ENCODE results near the gene DMPK. TPM values are rescaled to one million over a fixed set of nuclear protein-coding genes. Genes with fewer than 3 reads are reported as not detected.

Gene DMPK, protein sequence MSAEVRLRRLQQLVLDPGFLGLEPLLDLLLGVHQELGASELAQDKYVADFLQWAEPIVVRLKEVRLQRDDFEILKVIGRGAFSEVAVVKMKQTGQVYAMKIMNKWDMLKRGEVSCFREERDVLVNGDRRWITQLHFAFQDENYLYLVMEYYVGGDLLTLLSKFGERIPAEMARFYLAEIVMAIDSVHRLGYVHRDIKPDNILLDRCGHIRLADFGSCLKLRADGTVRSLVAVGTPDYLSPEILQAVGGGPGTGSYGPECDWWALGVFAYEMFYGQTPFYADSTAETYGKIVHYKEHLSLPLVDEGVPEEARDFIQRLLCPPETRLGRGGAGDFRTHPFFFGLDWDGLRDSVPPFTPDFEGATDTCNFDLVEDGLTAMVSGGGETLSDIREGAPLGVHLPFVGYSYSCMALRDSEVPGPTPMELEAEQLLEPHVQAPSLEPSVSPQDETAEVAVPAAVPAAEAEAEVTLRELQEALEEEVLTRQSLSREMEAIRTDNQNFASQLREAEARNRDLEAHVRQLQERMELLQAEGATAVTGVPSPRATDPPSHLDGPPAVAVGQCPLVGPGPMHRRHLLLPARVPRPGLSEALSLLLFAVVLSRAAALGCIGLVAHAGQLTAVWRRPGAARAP
- 108 and 213 TPM in 2 replicates for total RNA-seq (2011; cell fraction: chromatin; rRNA removed; ENCODE audit: low replicate concordance)
- 94.9 and 106 TPM in 2 replicates for total RNA-seq (2011; cell fraction: nucleolus; rRNA removed)
- total RNA-seq (2011; cell fraction: nucleoplasm; rRNA removed) = 85.3 and 105 TPM in 2 replicates
- 7.7 and 10.9 TPM in 2 replicates for total RNA-seq (2014; rRNA removed)
- 2.3 and 2.8 TPM in 2 replicates for total RNA-seq (2014; rRNA removed; fragmentation: Illumina TruSeq; extraction: Trizol)
- total RNA-seq (2015; rRNA removed; fragmentation: Illumina TruSeq; extraction: Trizol) = 7.3 and 8.8 TPM in 2 replicates
- 22.7 and 26.5 TPM in 2 replicates for total RNA-seq (2021)
- polyA plus RNA-seq (2011; rRNA removed) = 7.0 and 11.2 TPM in 2 replicates
- polyA plus RNA-seq (2011; cell fraction: cytosol; rRNA removed) = 8.7 and 21.2 TPM in 2 replicates
- polyA plus RNA-seq (2011; cell fraction: nucleus; rRNA removed) = 75.5 and 114 TPM in 2 replicates
- 23.7 and 50.9 TPM in 2 replicates for polyA plus RNA-seq (2012)
- 8.0 and 9.1 TPM in 2 replicates for polyA plus RNA-seq (2014; fragmentation: Illumina TruSeq; extraction: Trizol)
- polyA plus RNA-seq (2014; fragmentation: Nextera tagmentation; extraction: Ambion mirVana) = under 1 TPM; 0.24 to 0.63 TPM
- polyA plus RNA-seq (2014; rRNA removed) = 19.1 and 31.3 TPM in 2 replicates
- polyA minus RNA-seq (2011; rRNA and poly(A)+ RNA removed) = 6.7 and 13.0 TPM in 2 replicates
- 5.6 and 7.0 TPM in 2 replicates for polyA minus RNA-seq (2011; cell fraction: cytosol; rRNA and poly(A)+ RNA removed)
- 16.8 and 17.1 TPM in 2 replicates for polyA minus RNA-seq (2011; cell fraction: nucleus; rRNA and poly(A)+ RNA removed)
- percentile 57 among the genes with signal in this experiment for Bru-seq, nascent RNA
- percentile 62 among the genes with signal in this experiment for BruChase-seq, experiment 1, labeled RNA remaining after a 2-hour chase
- percentile 70 among the genes with signal in this experiment for BruChase-seq, experiment 2, labeled RNA remaining after a 6-hour chase
- long read RNA-seq, experiment 1, transcript DMPK-215 (1 exons, 1,410 nt) = major isoform, 5 of 36 reads
- long read RNA-seq, experiment 1, partial matches to known transcripts = 15 of 36 reads
- long read RNA-seq, experiment 1, other reads (novel, unspliced or antisense) = 13 of 36 reads
- long read RNA-seq, experiment 2, partial matches to known transcripts = 8 of 24 reads
- long read RNA-seq, experiment 2, other reads (novel, unspliced or antisense) = 8 of 24 reads
- long read RNA-seq, experiment 3, partial matches to known transcripts = 0 of 3 reads
- long read RNA-seq, experiment 3, other reads (novel, unspliced or antisense) = 3 of 3 reads

DNA sequence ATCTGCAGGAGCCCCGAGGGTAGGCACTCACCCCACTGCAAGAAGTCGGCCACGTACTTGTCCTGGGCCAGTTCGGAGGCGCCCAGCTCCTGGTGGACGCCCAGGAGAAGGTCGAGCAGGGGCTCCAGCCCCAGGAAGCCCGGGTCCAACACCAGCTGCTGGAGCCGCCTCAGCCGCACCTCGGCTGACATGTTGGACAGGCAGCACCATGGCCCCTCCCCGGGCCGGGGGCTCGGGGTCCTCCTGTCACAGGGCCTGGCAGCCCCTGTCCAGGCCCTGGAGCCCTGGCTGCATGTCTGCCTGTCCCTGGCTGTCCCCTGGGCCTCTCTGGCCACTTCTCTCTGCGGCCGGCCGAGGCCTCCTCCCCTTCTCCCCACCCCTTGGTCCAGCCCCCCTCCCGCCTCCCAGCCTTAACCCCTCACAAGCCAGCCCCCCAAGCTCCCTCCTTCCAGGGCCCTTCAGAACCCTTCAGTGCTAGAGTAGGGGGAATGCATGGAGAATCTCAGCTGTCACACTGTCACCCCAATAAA, at the start of gene DMPK:
Gene DMPK, minus strand, starts transcription at position 329 of the 530 bp plus-strand sequence. Its CDS starts 138 bp downstream, at position 191.
- Histone ChIP-seq H3K9me3 (replicated peaks; ENCODE audit: control insufficient read depth, insufficient read depth, low read depth, low read length) (no peaks in the 10 kb centered on the region), H3K27ac (ENCODE audit: extremely low read depth, low read depth, low read length) (no peak within 1 kb of the TSS), H3K9ac (ENCODE audit: insufficient read depth in 1 of 2, low read depth in 2 of 2, low read length in 2 of 2) (peak within 1 kb of the TSS in 1 of 2 experiments; percentile 78; a peak in 2 of 4 replicates), H3K27me3 (ENCODE audit: control insufficient read depth in 2 of 2, insufficient read depth in 2 of 2, low read length in 2 of 2) (no peaks in the 10 kb centered on the region), H3K79me2 (ENCODE audit: control insufficient read depth, insufficient read depth, low read length) (no peaks in the 10 kb centered on the region), H3K9me1 (ENCODE audit: control insufficient read depth, insufficient read depth, low read length) (peaks cover 9% of the 10 kb centered on the region), H3K4me1 (replicated peaks in 1 of 2; ENCODE audit: control insufficient read depth in 2 of 2, insufficient read depth in 2 of 2, low read length in 2 of 2) (peaks cover 16 to 75% of the 10 kb centered on the region in 2 experiments), H3K4me2 (ENCODE audit: insufficient read depth, low read length) (no peak within 1 kb of the TSS), H4K20me1 (replicated peaks; ENCODE audit: control insufficient read depth, insufficient read depth, low read length) (peaks cover 10% of the 10 kb centered on the region; the same call in 1 of the 2 replicates), H2AFZ (ENCODE audit: low read depth, low read length) (no peak within 1 kb of the TSS), H3K4me3 (no peak within 1 kb of the TSS), H3K36me3 (ENCODE audit: control insufficient read depth, insufficient read depth, low read length) (peaks cover 34% of the 10 kb centered on the region; the same call in 2 of the 3 replicates)
- ATAC-seq (no peak), DNase-seq (ENCODE audit: extremely low read depth in 1 of 4, low spot score in 3 of 4) (peak in 1 of 4 experiments; percentile 38), FAIRE-seq (no peak)
- no TSS peak for BruUV-seq (replicated peaks)
- POLR2A ChIA-PET = interaction anchor here (0.6 to 7.7 kb wide), 4 partner anchors 10 to 738 kb away, joined by 3 to 70 read pairs (median 6); partner anchors contain the start of genes DMWD and SIX5
- intact Hi-C loops (cut with micrococcal nuclease) = no loop called here
- no peak for TF ChIP-seq POLR2H (tag; IDR thresholded peaks at IDR 0.05; ENCODE audit: low read depth)
- TF ChIP-seq, protein P1, sequence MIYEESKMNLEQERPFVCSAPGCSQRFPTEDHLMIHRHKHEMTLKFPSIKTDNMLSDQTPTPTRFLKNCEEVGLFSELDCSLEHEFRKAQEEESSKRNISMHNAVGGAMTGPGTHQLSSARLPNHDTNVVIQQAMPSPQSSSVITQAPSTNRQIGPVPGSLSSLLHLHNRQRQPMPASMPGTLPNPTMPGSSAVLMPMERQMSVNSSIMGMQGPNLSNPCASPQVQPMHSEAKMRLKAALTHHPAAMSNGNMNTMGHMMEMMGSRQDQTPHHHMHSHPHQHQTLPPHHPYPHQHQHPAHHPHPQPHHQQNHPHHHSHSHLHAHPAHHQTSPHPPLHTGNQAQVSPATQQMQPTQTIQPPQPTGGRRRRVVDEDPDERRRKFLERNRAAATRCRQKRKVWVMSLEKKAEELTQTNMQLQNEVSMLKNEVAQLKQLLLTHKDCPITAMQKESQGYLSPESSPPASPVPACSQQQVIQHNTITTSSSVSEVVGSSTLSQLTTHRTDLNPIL (CRISPR knock-in tag; IDR thresholded peaks at IDR 0.05) = no peak
- no peak for TF ChIP-seq ZZZ3 (IDR thresholded peaks at IDR 0.05)
- TF ChIP-seq POLR2G (IDR thresholded peaks at IDR 0.05; ENCODE audit: low read depth, low read length) = peak; percentile 56
- in situ Hi-C loops (cut with MboI) = no loop called here
- WGBS (ENCODE audit: insufficient coverage, low coverage, missing lambda C conversion rate) = 59% methylated on average over 8 of the region's 18 CpGs
- CTCF ChIA-PET (ENCODE audit: low intra/inter-chr PET ratio) = no interaction called here

All from K562 (cell line).